ENCODE measurements around the gene ZFYVE21. TPM values are rescaled to one million over a fixed set of nuclear protein-coding genes. Genes with fewer than 3 reads are reported as not detected.

Gene ZFYVE21
- total RNA-seq, 1 donor from 2014 or later = 94.0 TPM

DNA sequence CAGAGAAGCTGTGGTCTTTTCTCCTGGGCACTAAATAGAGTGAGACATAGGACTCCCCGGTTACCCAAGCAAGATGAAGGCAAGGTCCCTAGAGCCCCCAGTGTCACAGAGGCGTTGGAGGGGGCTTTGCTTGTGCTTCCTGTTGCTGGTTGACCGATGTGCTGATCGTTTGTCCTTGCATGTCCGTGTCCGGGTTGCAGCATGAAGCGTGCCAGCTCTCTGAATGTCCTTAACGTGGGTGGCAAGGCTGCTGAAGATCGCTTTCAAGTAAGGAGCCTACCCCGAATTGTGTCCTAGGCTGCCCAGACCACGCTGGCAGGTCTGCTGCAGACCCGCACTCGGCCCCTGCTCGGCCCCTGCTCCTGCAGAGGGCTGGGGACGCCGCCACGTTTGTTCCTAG is 23.5 kb upstream of the ZFYVE21 start:
- no peak for DNase-seq (ENCODE audit: low spot score)

DNA sequence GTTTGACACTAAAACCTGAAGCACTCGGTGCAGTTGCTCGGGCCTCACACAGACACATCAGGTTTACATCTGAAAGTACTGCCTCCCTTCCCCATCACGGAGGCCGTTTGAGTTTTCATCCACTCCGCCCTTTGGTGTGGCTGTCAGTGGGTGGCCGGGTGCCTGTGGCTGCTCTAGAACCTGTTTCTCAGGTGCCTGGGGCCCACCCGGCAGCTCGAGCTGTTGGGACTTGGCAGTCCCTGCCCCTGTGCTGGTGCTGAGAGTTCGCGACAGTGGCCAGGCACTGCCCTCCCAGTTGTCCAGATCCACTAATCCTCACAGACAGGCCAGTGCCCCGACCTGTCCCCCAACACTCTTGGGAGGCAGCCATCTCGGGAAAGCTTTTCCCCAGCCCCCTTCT is 22.7 kb upstream of the ZFYVE21 start:
- DNase-seq (ENCODE audit: low spot score) = no peak

DNA sequence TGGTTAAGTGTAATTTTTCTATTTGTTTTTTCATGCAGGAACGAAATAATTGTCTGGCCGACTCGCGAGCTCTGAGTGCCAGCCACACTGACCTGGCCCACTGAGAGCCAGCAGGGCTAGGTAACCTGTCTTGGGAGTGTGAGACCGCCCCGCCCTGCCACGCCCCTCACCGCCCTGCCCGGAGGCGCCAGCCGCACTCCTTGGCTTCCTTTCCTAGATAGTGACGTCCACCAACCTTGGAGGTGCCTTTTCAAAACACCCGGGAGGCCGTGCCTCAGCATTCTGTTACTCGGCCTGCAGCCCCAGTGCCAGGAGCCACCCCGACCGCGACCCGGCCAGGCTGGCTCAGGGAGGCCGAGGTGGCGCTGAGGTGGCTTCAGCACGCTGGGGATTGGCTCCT is 22.1 kb upstream of the ZFYVE21 start:
- DNase-seq (ENCODE audit: low spot score) = peak; percentile 40

DNA sequence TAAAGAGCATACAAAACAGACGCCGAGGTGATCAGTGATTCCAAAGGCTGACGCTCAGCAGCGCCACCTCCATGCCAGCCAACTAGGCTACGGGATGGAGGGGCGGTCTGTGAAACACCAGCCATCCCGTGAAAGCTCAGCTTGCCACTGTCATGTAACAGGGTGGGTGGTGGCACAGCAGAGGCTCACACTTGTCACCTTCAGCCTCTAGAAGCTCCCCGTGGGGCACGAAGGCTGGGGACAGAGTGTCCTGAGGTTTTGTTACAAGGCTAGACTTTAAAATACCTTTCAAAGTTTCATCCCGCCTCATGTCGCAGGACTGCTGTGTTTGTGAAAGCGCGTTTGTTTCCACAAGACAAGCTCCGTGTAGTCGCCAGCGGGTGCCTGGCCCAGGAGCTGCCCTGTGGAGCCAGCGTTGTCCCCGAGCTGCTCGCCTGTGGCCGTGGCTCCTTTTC is 21.0 kb upstream of the ZFYVE21 start:
- DNase-seq (ENCODE audit: low spot score) = no peak

DNA sequence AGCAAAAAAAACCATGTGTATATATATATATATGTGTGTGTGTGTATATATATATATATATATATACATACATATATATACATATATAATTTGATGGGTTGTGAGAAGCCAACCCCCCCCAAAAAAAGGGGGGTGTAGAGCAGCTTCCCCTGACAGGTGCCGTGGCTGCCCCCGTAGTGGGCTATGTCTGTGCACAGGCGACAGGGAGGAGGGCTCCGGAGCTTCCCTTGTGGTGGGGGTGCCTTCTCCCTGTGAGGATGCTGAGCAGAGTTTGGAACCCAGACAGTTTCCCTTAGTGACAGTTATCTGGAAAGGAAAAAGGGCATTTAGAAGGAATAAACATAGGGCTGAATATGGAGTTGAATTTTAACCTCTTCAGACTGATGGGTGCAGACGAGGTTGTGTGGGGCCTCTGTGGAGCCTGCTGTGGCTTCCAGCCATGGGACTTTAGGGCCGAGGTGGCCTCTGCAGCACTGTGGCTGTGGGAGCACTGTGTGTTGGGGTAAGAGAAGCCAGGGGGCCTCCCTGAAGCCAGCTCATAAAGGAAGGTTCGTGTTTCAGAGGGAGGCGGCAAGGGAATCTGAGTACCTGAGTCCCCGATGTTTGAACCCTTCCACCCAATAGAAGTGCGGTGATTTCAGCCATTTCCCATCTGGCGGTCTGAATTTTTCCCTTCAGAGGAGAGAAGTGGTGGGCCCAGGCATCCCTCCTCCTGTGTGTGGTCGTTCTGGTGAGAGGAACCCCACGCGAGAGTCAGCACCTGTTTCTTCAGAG is 20.1 kb upstream of the ZFYVE21 start:
- DNase-seq (ENCODE audit: low spot score) = no peak

DNA sequence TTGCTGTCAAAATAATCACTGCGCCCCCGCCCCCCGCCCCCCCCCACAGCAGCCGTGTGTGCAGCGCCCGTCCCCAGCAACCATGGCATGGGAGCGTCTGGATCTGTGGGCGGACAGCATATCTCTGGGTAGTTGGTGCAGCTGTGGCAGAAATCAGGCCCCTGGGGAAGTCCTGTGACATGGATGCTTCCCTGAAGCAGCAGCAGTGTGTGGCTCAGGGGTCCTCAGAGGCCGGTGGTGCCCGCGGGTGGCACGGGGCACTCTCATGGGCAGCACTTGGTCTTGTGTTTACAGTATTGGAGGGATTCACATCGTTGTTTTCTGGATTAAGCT is 19.6 kb upstream of the ZFYVE21 start:
- DNase-seq (ENCODE audit: low spot score) = no peak

DNA sequence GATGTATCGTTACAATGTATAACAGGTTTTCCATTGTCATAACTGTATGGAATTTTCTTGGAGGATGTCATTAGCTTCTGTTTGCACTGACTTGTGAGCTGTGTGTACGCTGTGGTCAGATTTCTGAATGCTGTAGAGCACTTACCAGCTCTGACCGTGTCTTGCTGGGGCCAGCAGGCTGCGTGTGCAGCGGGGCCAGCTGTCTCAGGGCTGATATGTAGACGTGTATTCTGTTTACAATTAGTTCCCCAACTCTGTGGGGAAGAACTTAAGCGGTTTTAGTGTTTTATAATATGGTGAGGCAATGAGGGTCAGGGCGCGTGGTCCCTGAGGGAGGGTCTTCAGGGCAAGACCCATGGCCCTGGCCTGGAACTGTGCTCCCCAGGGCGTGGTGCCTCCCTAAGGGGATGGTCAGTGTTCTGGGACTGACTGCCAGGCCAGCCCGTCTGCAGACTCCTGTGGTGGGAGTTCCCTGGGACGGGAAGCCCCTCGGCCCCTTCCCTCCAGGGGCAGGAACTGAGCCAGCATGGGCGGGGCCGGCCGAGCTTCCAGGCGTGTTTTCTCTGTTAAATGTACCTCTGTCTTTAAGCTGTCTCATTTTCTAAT is 19.0 kb upstream of the ZFYVE21 start:
- no peak for DNase-seq (ENCODE audit: low spot score)

DNA sequence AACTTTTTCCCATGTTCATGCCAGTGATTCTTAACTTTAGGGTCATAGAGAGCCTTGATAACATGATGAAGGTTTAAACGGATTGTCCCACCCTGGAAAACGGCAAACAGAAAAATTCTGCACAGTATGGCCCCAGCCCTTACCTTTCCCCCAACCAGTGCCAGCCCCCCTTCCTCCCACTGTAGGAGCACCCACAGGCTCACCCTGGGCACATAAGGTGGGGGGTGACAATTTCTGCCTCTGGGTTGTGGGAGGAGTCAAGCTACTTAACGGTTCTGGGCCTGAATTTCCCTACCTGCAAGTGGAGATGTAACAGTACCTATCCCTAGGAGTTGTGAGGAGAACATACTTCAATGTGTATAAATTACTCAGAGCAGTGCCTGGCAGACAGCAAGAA is 18.4 kb upstream of the ZFYVE21 start:
- DNase-seq (ENCODE audit: low spot score) = no peak

DNA sequence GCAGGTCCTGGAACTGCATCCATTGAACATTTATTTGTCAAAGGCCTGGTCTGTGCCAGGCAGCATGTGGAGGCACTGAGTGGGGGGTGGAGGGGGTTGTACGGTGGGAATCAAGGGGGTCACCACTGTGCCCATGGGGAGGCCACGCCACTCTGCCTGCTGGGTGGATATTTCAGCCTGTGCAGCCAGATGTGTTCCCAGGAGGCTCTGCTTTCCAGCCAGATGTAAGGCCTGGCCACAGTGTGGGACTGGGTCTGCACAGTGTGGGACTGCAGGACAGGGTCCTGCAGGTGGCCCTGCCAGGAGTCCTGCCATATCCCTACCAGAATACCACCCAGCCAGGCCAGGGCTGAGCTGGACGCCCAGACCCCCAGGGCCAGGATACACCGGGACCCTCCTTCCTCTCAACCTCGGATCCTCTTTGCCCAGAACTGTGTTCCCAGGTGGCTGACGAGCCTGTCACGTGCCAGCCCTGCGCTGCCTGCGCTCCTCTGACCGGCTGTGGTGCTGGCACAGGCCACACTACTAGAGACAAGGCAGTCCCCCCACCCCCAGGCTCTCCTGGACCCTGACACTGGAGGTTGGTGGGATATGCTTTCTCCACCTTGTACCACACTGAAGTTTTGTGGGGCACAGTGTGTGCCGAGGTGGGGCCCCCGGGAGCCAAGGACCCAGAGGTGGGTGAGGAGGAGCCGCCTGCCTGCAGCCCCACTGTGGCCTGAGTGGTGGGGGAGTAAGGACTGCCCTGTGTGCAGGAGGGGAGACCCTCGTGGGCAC is 17.8 kb upstream of the ZFYVE21 start:
- DNase-seq (ENCODE audit: low spot score) = no peak

DNA sequence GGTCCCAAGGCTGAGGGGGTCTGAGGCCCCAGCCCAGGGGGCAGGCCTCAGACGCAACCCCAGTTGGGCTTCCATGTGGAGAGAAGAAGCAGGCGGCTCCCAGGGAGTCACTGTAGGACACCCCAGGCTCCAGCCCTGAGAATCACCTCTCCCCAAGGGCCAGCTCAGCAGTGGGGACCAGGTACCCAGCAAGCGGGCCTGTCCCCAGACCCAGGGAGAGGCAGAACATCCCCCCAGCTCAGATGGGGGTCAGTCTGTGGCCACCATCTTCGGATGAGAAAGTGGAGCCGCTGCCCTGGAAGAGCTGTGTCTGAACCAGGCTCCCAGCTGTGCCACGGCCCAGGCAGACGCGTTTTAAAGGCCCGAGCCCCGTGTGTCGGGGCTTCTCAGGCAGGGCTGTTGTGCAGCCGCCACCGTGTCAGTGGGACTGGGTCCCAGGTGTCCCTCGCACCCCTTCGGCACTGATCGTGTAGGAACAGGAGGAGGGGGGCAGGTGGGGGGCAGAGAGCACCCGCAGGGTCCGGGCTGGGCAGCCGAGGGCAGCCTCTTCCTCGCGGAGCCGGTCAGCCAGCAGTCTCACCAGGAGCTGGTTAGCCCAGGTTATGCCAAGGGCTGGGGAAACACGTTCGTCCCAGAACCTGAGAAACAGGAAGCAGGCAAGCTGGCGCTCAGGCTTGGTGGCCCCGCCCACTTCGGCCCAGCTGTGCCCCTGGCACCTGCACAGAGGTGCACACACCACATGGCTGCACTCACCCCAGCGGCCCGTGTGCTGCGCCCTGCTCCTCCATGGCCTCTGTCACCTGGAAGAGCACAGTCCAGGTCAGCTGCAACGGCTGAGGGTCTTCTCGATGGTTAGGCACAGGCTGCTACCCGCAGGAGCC is 17.0 kb upstream of the ZFYVE21 start:
- no peak for DNase-seq (ENCODE audit: low spot score)

DNA sequence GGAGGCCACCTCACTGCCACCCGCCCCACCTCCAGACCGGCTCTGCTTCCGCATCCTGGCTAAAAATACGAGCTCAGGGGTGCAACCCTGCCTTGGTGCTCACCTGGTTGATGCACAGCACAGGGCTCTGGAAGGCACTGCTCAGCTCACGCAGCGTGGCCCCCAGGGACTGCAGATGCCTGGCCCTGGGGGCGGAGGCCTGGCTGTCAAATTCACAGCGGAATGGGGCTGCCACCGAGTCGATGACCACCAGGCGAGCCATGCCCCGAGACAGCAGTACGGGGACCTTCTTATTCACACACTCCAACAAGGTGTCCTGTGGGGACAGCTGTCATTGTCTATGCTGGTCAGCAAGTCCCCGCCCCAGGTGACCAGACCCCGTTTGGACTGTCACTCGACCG is 16.3 kb upstream of the ZFYVE21 start:
- no peak for DNase-seq (ENCODE audit: low spot score)

DNA sequence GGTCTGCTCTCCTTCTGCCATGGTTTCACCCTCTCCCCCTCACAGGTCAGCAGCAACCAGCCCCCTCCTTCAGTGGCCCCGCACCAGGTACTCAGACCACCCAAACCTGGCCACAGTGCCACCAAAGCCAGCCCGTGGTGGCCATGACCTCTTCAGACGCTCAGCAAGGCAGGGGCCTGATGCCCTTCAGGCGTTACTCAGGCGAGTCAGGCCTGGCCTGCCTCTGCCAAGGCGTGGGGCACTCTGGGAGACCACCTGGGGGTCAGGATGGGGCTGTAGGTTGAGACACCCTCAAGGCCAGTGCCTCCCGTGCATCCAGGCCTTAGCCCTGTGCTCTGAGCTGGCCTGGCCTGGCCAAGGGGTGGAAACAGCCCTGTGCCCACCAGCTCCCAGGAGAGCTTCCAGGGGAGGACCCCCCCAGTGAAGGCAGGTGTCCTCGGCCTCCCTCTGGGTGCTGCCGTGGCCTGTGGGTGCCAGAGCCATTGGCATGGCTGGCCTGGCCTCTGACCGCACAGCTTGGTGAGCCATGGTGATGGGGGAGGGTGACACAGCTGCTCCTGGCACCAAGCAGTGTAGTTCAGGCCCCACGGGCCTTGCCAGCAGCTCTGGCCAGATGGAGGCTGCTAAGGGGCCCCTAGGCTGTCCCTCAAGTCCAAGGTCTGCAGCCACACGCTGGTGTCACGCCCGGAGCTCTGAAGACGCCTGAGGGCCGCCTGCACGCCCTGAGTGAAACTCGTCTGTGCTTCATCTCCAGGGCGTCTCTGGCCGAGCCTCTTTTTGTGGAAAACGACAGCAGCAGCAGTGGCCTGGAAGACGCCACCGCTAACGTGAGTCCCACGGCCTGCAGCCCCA is 15.5 kb upstream of the ZFYVE21 start:
- no peak for DNase-seq (ENCODE audit: low spot score)

DNA sequence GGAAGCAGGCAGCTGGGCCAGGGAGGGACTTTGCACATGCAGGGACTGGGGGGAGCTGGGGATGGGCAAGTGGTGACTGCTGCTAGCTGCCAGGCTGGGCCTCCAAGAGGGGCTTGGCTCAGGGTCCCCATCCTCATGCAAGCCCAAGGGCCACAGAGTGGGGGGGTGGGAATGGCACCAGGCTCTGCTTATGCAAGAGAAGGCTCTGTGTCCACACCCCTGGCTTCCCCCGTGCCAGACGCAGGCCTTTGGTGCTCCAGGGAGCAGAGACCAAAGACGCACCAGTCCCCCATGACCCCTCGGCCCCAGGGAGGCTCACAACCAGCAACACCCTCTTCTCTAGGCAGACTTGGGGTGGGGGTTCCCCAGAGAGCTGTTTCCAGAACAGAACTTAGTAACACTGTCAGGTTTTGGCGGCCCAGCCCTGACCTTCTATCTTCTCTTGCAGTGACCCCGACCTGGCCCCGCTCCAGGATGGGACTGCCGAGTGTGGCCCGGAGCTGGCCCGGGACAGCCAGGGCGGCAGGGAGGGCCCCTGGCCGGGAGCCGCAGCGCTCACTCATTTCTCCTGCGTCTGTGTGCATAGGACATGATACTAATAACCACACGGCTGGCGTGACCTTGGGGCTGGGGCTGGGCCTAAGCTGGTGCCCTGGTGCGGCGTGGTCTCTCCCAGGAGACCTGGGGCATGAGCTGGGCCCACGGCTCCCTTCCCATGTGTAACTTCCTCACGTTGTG is 14.7 kb upstream of the ZFYVE21 start:
- DNase-seq (ENCODE audit: low spot score) = no peak

DNA sequence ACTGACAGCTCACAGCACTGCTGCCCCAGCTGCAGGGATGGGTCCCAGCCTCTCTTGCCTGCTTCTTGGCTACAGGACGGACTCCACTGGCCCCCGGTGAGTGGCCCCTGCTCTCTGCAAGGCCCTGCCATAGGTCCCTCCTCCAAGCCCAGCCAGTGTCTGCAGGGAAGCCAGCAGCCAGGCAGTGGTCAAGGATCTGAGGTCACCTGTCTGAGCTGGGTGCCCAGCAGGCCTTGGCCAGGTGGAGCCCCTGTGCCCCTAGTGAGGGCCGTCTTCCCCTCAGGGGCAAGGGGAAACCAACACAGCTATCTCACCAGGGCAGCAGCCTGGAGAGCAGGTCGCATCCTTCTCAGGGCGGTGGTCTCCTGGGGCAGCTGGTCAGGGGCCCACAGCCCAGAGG is 13.5 kb upstream of the ZFYVE21 start:
- DNase-seq (ENCODE audit: low spot score) = no peak

DNA sequence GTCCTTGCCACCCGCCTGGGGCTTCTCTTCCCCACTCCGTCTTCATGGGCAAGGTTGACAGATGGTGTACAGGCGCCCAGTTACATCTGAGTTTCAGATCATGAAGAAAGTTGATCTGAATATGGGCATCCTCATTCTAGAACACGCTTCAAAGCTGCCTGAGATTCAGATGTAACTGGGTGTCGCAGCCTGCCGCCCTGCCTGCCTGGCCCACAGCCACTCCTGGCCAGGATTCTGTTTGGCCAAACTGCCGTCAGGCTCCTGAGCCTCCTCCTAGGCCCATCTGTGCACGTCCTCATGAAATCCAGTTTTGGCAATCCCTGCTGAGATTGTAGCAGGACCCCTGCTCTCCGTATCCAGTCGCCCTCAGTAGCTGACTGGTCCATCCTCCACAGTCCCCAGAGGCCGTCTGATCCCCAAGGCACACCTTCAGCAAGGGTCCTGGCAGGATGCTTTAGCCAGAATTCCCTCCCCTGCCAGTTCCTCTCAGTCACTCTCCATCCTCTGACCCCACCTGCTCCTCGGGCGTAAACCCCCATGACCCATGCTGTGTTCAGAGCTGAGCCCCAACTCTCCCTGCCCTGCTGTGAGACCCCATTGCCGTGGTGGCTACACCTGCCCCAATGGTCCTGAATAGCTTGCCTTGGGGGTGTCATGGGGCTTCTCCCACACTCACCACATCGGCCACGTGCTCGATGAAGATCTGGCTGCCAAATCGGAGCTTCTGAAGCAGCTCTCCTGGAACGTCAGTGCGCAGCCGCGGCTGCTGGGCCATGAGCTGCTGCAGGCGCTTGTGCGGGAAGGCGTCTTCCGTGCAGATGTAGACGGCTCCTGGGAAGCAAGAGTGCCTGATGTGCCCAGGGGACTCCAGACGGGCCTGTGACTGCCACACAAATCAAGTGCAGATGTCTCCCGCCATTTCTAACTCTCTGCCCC is 12.8 kb upstream of the ZFYVE21 start:
- no peak for DNase-seq (ENCODE audit: low spot score)

DNA sequence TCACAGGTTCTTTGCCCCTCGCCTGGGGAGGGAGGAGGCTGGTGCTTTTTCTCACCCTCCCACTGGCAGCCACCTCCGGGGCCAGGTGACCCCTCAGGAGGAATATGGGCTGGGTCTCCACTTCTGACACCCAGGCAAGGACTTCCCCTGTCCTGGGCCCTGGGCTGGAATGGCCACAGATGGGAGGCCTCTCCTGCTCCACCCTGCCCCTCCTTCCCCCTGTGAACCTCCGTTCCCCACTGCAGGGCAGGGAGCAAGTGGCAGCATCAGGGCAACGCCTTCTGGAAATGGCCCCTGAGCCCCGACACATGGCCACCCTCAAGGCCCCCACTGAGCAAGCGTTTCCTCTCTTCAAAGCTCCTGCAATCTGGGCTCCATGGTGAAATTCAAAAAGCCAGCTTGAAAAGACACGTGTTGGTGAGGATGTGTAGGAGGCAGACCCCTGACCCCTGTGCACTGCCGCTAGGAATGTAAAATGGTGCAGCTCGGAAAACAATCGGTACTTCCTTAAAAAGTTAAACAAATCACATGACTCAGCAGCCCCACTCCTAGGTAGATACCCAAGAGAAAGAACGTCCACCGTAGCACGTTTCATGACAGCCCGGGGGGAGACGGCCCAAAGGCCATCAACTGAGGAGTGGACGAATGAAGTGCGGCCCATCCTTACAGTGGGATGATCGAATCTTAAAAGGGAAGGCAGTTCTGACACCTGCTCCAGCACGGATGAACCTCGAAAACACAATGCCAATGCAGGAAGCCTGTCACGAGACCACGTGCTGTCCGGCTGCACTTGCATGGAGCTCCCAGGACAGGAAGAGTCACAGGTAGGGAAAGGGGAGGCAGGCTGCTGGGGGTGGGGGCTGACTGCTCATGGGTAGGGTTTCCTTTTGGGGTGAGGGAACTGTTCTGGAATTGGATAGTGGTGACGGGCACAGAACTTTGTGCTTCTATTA is 11.9 kb upstream of the ZFYVE21 start:
- no peak for DNase-seq (ENCODE audit: low spot score)

DNA sequence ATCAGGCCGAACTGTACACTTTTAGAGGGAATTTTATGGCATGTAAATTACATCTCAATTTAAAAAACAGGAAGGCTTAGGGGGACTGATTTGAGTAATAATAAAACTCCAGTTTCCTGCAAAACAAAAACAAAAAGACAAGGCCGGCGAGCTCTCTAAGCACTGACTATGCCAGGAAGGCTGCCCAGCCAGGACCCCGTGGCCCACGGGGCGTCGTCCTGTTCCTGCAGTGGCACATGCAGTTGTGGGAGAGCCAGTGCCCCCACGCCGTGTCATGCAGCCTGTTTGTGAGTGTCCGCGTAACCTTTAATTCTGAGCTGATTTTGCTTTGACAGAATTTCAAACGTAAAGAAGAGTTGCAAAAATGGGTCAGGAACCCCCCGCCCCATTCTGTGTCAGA is 10.9 kb upstream of the ZFYVE21 start:
- DNase-seq (ENCODE audit: low spot score) = no peak

DNA sequence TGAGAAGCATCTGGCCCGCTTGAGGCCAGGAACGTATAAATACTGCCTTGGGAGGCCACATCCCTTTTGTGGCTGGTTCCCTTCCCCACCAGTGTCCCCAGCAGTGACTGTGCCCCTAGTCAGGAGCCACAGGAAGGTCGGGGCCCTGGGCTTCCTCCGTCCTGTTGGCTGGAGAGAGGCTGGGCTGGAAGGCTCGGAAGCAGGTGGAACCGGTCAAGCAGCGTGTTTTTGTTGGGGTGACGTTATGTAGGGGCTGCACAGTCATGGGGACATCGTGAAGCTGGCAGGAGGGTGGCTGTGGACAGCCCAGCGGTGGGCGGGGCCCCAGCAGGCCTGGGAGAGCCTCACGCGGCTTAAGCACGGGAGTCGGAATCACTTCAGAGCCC is 10.5 kb upstream of the ZFYVE21 start:
- DNase-seq (ENCODE audit: low spot score) = peak; percentile 53
